ENCODE data around the gene RSPH1.

Gene RSPH1

DNA sequence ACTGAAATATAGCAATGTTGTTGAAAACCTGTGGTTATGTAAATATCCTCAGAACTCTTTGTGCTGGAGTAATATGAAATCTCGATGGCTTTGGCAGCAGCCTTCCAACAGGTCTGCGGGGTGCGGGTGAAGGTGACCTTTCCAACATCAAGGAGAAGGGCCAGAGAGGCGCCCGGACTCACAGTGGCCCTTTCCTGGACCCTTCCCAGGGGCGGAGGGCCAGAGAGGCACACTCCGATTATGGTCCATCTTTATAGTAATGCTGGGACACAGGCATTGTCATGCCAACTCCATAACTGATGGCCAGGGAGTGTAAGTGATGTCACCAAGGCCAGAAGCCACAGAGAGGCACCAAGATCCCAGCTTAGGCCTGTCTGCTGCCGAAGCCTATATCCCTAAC is 35.7 kb upstream of the RSPH1 start:
- DNase-seq = no peak

- no peak for DNase-seq
These were observed 34.1 kb upstream of the RSPH1 start for GRCh38 chr21:42530167-42530518.

DNA sequence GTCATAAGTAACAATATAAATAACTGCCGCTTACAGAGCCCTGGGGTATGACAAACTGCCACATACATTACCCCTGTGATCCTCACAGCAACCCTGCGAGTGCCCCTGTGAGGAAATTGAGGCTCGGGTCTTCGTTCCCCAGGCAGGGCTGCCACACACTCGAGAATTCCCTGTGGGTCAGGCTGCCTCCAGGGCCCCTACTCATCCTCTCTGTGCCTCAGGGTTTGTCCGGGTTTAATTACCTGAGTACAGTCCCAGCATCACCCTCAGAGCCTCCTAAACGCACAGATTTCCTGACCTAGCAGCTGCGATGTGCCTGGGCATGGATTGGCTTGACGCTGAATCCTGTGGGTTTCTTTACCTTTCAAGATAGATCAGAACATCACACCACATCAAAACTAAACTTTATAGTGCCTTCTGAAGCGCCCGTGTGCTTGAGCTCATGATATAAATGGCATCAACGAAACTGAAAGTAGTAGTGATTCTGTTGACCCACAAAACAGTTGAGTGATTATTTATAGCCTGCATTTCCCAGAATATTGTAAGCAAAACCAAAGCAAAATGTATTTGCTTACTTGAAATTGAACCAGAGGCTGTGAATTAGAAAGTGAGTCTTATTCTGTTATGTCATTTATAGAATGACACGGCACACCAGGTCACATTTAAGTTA is 31.6 kb upstream of the RSPH1 start:
- peak; percentile 59 to 79 for DNase-seq

GRCh38 chr21:42527127-42527488 is 31.1 kb upstream of the RSPH1 start:
- no peak for DNase-seq

DNA sequence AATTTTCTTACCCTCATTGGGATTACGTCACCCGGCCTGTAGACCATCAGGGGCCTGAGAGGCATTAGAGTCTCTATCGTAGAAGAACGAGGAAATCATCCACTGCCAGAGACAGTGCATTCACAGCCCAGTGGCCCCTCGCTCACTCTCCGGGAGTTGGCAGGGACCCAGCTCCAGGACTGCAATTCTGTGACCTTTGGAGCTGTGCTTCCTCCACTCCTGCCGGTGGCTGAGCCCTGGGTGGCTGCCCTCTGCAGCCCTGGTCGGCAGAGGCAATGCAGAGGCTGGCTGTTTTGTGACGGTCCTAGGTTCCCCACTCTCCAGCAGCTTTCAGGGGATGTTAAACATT is 30.3 kb upstream of the RSPH1 start:
- DNase-seq = no peak

- DNase-seq = no peak
These were observed 29.8 kb upstream of the RSPH1 start for GRCh38 chr21:42525676-42526378.

GRCh38 chr21:42525029-42525581 is 29.1 kb upstream of the RSPH1 start:
- DNase-seq = no peak

- peak; percentile 65 to 91 for DNase-seq
These were observed 28.5 kb upstream of the RSPH1 start for GRCh38 chr21:42524341-42525028.

GRCh38 chr21:42523941-42524340 is 27.9 kb upstream of the RSPH1 start:
- DNase-seq = no peak

DNA sequence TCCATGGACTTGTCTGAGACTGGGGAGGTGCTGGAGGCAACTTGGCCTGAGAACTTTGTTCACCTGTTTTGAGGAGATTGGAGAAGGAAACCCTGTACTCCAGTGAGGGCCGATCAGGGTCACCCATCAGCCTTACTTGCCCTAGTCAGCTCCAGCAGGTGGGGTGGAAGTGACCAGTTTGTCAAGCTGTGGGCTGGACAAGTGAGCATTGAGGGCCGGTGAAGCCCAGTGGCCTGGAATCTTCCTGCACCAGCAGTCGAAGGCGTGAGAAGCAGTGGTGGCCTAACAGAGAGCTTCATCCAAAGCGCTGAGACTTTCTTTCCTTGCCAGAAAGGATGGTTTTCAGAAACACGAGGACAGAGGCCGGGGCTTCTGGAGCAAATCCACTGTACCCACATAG is 27.2 kb upstream of the RSPH1 start:
- no peak for DNase-seq

DNA sequence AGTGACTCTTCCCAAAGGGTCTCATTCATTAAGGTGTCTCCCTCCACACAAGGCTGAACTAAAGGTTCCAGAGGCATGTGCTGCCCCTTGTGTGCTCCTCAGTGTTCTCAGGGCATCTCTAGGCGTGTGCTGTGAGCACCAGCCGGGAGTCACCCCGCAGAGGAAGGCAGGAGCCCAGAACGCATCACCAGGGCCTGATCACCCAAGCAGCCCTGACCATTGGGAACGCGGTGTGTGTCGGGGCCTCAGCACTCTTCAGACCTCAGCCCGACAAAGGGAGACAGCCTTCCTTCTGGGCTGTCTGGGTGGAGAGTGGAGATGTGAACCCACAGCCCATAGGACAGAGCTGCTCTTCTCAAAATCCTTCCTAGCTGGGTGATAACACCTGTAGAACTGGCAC is 26.7 kb upstream of the RSPH1 start:
- no peak for DNase-seq

- no peak for DNase-seq
These were observed 26.2 kb upstream of the RSPH1 start for GRCh38 chr21:42522271-42522670.

DNA sequence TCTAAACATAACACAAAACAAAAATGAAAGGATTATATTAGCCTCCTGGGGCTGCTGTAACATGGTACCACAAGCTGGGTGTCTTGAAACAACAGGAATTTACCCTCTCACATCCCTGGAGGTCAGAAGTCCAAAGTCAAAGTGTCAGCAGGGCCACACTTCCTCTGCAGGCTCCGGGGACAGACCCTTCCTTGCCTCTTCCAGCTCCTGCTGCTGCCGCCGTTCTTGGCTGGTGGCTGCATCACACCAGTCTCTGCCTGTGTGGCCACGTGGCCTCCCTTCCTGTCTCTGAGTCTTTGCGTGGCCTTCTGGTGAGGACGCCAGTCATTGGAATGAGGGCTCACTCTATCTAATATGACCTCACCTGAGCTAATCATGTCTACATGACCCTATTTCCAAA is 25.8 kb upstream of the RSPH1 start:
- no peak for DNase-seq

- DNase-seq = no peak
These were observed 25.4 kb upstream of the RSPH1 start for GRCh38 chr21:42521384-42521783.

DNA sequence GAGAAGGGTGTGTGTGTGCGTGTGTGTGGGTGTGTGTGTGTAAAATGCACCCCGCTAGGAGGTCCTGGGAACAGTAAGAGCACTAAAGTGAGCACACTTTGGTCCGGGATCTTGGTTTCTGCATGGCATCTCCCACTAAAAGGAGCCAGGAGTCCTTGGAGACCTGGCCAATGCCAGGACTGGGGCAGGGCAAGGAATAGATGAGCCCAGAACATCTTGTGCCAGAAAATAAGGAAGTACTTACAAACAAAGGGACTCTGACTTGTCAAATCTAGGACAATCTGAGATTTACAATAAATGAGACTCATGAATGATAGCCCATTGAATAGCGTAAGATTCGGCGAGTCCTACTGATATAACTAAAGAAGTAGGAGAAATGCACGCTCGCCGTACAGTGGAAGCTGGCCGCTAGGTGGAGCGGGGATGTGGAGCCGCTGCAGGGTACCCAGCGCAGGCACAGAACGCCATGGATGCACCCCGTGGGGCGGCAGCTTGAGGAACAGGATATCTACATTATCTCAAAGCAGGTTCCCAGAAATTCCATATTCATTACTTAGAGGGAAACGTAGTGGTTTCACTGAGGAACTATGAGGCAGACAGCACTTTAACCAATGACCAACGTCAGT is 24.7 kb upstream of the RSPH1 start:
- no peak for DNase-seq

DNA sequence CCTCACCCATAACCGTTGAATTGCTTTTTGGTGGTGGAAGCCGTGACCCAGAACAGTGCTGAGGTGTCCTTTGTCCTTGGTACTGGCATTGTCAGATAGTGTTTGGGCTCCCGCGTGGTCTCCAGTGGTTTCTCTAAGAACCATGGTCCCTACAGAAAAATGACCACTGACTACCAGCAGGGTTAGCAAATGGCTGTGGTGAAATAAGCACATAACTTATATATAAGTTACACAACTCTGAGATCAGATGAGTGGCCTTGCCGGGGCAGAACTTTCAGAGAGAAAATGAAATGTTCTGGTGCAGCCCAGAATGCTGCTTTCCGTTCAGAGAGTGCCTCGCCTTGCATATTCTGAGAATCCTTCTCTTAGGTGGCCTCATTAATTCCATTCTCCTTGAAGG is 22.6 kb upstream of the RSPH1 start:
- no peak for DNase-seq

DNA sequence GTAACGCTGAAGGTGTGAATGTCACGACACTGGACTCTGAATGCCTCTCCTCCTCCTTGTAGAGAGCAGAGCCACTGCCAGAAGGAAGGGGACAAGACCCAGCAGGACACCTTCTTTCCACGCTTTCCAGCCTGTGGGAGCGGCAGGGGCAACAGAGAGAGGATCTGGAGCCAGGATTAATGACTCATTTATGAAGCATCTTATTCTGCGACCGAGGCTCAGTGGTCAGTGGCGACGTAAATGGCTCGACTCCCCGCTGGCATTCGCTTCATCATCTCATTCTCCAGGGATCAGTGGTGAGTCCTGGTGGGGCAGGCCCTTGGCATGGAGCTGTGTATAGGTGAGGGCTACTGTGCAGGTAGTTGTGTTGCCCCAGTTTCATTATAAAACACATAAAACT is 22.2 kb upstream of the RSPH1 start:
- DNase-seq = no peak

- no peak for DNase-seq
These were observed 19.9 kb upstream of the RSPH1 start for GRCh38 chr21:42515708-42516502.

- DNase-seq = no peak
These were observed 18.8 kb upstream of the RSPH1 start for GRCh38 chr21:42514883-42515228.

DNA sequence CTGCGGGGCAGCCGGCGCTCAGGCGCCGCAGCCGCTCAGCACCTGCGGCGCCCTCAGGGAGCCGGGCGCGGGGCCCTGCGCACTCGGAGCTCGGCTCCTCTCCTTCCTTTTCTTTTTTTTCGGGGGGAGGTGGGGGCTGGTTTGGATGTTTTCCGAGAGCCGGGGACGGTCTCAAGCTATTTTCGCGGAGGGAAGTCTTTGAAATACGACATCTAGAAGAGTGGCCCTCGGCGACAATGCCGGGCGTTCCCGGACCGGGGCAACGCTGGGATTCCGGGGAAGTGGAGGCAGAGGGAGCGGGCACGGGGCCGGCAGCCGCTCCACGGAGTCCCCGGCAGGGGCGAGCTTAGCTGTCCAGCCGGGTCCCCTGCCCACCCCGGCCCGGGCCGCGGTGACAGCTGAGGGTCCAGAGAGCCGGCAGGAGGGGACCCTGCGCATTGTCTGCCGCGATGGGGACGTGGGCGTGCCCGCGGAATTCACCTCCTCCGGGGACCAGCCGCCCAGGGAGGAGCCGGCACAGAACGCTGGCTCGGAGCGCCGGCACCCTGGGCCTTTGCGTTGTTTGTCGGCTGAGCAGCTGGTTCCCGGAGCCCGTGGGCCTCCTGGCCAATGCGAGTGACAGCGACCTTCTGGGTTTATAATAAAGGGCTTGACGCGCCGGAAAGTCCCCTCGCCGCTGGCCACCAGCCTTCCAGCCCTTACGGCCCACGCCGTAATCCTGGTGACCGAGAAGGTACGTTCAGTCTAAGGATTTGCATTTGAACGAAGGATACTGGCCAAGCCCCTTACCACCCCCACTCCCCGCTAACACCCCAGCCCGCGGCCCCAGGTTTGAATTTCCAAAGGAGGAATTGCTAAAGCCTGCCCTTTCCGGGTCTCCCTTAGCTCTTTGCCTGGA is 18.2 kb upstream of the RSPH1 start:
- DNase-seq = peak; percentile 61 to 72

DNA sequence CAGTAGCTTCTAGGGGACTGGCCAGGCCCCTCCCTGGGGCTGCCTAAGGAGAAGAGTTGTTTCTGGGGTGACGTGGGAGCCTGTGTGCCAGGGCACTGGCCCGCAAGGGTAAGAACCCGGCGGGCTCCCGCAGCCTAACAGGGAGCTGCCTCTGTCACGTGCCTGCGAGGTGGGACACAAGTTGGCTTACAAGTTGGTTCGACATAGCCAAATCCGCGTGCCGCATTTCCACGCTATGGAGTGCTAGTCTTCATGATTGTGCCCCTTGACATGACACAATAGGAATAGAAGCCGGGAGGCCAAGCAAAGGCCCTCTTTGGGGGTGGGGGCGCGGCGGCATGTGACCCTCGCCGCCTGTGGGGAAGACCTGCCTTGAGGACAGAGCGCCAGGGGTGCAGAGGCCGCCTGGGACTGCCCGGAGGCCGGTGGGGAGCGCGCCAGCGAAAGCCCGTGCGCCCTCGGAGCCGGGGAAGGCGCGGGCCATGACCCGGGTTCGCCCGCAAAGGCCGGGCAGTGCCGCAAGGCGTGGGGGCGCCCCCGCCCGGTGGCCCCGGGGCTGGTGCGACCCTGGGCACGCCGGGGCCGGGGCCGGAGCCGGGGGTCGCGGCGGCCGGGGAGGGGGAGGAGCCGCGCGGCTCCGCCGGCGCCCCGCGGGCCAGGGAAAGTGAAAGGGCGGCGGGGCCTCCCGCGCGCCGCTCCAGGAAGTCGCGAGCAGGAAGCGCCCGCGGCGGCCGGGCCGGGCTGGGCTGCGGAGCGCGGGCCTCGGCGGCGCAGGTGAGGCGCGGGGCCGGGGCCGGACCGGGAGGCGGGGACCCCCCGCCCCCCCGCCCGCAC is 17.3 kb upstream of the RSPH1 start, which contains the start of gene SLC37A1:
Gene SLC37A1 (plus strand): TSS at position 702 of the 834 bp plus-strand sequence. CDS start 4,603 bp downstream, outside the sequence.
- peak; percentile 32 to 41 for DNase-seq

Data from CD4-positive, alpha-beta T cell treated with Interleukin-1 beta for 1 hour (primary cell).